HepG2 (cell line): ENCODE results near the gene WNT5B. TPM values are rescaled to one million over a fixed set of nuclear protein-coding genes. Genes with fewer than 3 reads are reported as not detected.

ENCODE experiments used
- ATAC-seq: fragments of 200-7000 bp; cut with Tn5 transposase; 3 replicates; pipeline ENCODE4 v1.9.1; 2020; ENCODE audit warnings: mild to moderate bottlenecking, moderate library complexity
- BruUV-seq: library from RNA; stranded (reverse); fragments of 400-500 nt; replicated peaks from 2 replicates; lab custom pipeline; 2021; lab: Mats Ljungman, UMichigan
- CTCF ChIA-PET: fragments of 300-600 bp; formaldehyde crosslinking; extraction: SDS; loops from one replicate; lab custom pipeline; 2021; ENCODE audit warnings: low total read pairs, inconsistent platforms, low intra/inter-chr PET ratio; lab: Yijun Ruan, JAX
- POLR2A ChIA-PET: fragments of 350-600 bp; sonication (Branson Sonifier 250); formaldehyde crosslinking; loops from one replicate; lab custom pipeline; 2020; ENCODE audit warnings: antibody characterized with exemption, inconsistent platforms; lab: Yijun Ruan, JAX
- DNase-seq: peaks from one replicate; pipeline ENCODE4 v3.0.0-alpha.2; 2015; ENCODE audit warnings: low spot score
- FAIRE-seq: peaks from 3 replicates; lab custom pipeline; 2011; peaks lifted over from hg19 to GRCh38; lab: Jason Lieb, UNC
- H2AFZ ChIP-seq: one replicate; pipeline ENCODE4 v1.6.1; 2011; ENCODE audit warnings: low read length, inconsistent platforms
- H3K27ac ChIP-seq: fragments of 300-600 bp; 3 replicates; pipeline ENCODE4 v1.8.0; 2011; ENCODE audit warnings: mixed run types, mild to moderate bottlenecking, mixed read lengths, low read length, inconsistent platforms; ENCODE audit not compliant: insufficient read depth; ENCODE audit errors: extremely low read length
- H3K27me3 ChIP-seq, 2 experiments: fragments of 200-600 bp in 1 of 2; 2 replicates in 1 of 2; 3 replicates in 1 of 2; pipeline versions ENCODE4 v1.6.0 to v1.8.0; 2011; ENCODE audit warnings: low read length in 2 of 2, mild to moderate bottlenecking in 2 of 2, moderate library complexity in 2 of 2, inconsistent platforms in 1 of 2; ENCODE audit not compliant: insufficient read depth in 2 of 2, control insufficient read depth in 1 of 2
- H3K36me3 ChIP-seq, 2 experiments: fragments of 200-600 bp in 1 of 2; replicated peaks in 1 of 2; 2 replicates in 1 of 2; 3 replicates in 1 of 2; pipeline versions ENCODE4 v1.5.1 to v1.8.0; 2011; ENCODE audit warnings: low read length in 2 of 2, inconsistent platforms in 1 of 2; ENCODE audit not compliant: insufficient read depth in 2 of 2, control insufficient read depth in 1 of 2
- H3K4me1 ChIP-seq: 2 replicates; pipeline ENCODE4 v1.5.1; 2012; ENCODE audit warnings: low read length, inconsistent platforms; ENCODE audit not compliant: insufficient read depth
- H3K4me2 ChIP-seq: 2 replicates; pipeline ENCODE4 v1.6.0; 2011; ENCODE audit warnings: low read depth, low read length, inconsistent platforms
- H3K4me3 ChIP-seq, 3 experiments: fragments of 200-600 bp in 1 of 3; sonication (generic), shearing (Covaris generic) in 1 of 3; replicated peaks in 1 of 3; 2 replicates each; pipeline ENCODE4 v1.5.1; 2011 to 2016; ENCODE audit warnings: low read length in 3 of 3, inconsistent platforms in 2 of 3, low read depth in 2 of 3, mild to moderate bottlenecking in 2 of 3, control low read depth in 1 of 3, mixed read lengths in 1 of 3; ENCODE audit not compliant: insufficient read depth in 1 of 3
- H3K79me2 ChIP-seq: one replicate; pipeline ENCODE4 v1.6.1; 2011; ENCODE audit warnings: low read length, inconsistent platforms; ENCODE audit not compliant: insufficient read depth
- H3K9ac ChIP-seq: 2 replicates; pipeline ENCODE4 v1.6.0; 2011; ENCODE audit warnings: mild to moderate bottlenecking, low read depth, low read length, inconsistent platforms; ENCODE audit not compliant: insufficient read depth
- H3K9me3 ChIP-seq: 2 replicates; pipeline ENCODE4 v1.5.1; 2012; ENCODE audit warnings: mild to moderate bottlenecking, low read length
- H4K20me1 ChIP-seq: 2 replicates; pipeline ENCODE4 v1.6.0; 2011; ENCODE audit warnings: inconsistent platforms, mild to moderate bottlenecking, low read length, moderate library complexity; ENCODE audit not compliant: insufficient read depth
- U2AF2 ChIP-seq: fragments of 200-400 bp; formaldehyde crosslinking; IDR thresholded peaks from 2 replicates; pipeline ENCODE4 v1.6.1; 2017; ENCODE audit warnings: low read depth, mild to moderate bottlenecking, low read length
- ZNF335 ChIP-seq: sonication (generic); formaldehyde crosslinking; IDR thresholded peaks from 2 replicates; pipeline ENCODE4 v1.4.0; 2020; ENCODE audit warnings: missing genetic modification reagents
- WGBS: methylation state at CpG from one replicate; pipeline ENCODE4 v1.1.6; 2017; ENCODE audit warnings: low lambda C conversion rate; 5-methylcytosine and 5-hydroxymethylcytosine counted together
- in situ Hi-C: cut with HindIII; loops from 2 replicates; pipeline ENCODE4 v1.10.0; 2017; ENCODE audit warnings: low pct_unique_long_range_greater_than_20kb; ENCODE audit not compliant: extremely low pct_ligation_motif_present
- intact Hi-C: fragments of 100-400 bp; cut with micrococcal nuclease; formaldehyde crosslinking; loops from one replicate; pipeline ENCODE4 v1.10.0; 2022; ENCODE audit not compliant: unreplicated experiment
- polyA plus RNA-seq, 8 experiments: library from polyadenylated mRNA; depleted of rRNA in 3 of 8; stranded (reverse) in 7 of 8; unstranded in 1 of 8; fragments of >200 nt; fragmentation: Illumina TruSeq in 4 of 8; extraction: Trizol in 4 of 8; gene quantifications; 2 replicates each; pipeline versions ENCODE4 v1.2.1 to v1.2.3, GENCODE V29; 2011 to 2016; ENCODE audit warnings: low read depth in 4 of 8, missing spikeins in 1 of 8, mixed read lengths in 1 of 8; ENCODE audit not compliant: insufficient read depth in 1 of 8
- total RNA-seq, 5 experiments: library from RNA; depleted of rRNA; stranded (reverse); fragments of >200 nt; fragmentation: Illumina TruSeq; extraction: Trizol; gene quantifications; 2 replicates each; pipeline ENCODE4 v1.2.3, GENCODE V29; 2016; ENCODE audit warnings: low read depth in 1 of 5
- TF ChIP-seq, protein P1 (sequence below): IDR thresholded peaks from 2 replicates; pipeline ENCODE4 v1.6.1; 2012; ENCODE audit warnings: inconsistent platforms
- TF ChIP-seq, protein P2 (sequence below): sonication (generic); formaldehyde crosslinking; IDR thresholded peaks from 2 replicates; pipeline ENCODE4 v1.4.0; 2020; ENCODE audit warnings: mild to moderate bottlenecking, missing genetic modification reagents

Gene WNT5B
- total and polyA plus RNA-seq, 2 of the 13 experiments (the other 11 are each of a cell fraction or from before 2014, with no cell fraction given): 0.04 TPM; not detected in 1

- Histone ChIP-seq H3K27me3 (peaks cover 12 to 36% of the 10 kb centered on the region in 2 experiments; a peak in 3 of 5 replicates), H3K36me3 (no peaks in the 10 kb centered on the region)
Observed at GRCh38 chr12:1580526-1580925, 48.5 kb upstream of the WNT5B start.

DNA sequence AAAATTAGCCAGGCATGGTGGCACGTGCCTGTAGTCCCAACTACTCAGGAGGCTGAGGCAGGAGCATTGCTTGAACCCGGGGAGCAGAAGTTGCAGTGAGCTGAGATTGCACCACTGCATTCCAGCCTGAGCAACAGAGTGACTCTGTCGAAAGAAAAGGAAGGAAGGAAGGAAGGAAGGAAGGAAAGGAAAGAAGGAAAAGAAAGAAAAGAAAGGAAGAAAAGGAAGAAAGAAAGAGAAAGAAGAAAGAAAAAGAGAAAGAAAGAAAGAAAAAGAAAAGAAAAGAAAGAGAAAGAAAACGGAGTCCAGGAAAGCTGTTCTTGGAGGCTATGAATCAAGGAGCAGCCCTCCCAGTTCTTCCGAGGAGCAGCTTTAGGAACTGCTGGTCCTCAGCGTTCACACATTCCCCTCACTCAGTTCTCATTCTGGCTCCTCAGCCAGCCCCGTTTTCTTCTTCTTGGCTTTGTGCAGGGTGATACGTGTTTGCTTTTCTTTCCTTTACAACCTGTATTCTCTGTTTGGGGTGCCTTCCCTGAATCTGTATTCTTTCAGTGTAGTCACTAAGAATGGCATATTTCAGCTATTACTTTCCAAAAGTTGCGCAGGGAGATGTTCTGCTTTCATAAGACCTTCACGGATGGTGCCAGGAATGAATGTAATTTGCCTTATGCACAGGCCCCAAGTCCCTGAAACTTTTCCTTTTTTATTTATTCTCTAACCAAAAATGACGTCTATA, 46.9 kb upstream of the WNT5B start:
- 0 out of 2 replicates have a peak, but pooled peaks have one; percentile 53 for TF ChIP-seq U2AF2
- TF ChIP-seq, protein P1, sequence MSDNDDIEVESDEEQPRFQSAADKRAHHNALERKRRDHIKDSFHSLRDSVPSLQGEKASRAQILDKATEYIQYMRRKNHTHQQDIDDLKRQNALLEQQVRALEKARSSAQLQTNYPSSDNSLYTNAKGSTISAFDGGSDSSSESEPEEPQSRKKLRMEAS: no peak
- TF ChIP-seq, protein P2, sequence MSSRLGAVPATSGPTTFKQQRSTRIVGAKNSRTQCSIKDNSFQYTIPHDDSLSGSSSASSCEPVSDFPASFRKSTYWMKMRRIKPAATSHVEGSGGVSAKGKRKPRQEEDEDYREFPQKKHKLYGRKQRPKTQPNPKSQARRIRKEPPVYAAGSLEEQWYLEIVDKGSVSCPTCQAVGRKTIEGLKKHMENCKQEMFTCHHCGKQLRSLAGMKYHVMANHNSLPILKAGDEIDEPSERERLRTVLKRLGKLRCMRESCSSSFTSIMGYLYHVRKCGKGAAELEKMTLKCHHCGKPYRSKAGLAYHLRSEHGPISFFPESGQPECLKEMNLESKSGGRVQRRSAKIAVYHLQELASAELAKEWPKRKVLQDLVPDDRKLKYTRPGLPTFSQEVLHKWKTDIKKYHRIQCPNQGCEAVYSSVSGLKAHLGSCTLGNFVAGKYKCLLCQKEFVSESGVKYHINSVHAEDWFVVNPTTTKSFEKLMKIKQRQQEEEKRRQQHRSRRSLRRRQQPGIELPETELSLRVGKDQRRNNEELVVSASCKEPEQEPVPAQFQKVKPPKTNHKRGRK (CRISPR knock-in tag): peak; percentile 92
- no peaks in the 10 kb centered on the region for H3K79me2 ChIP-seq
- DNase-seq: no peak
- H3K27me3 ChIP-seq: peaks cover 8 to 26% of the 10 kb centered on the region in 2 experiments; a peak in 3 of 5 replicates
- H3K27ac ChIP-seq: no peak overlapping the region
- H4K20me1 ChIP-seq: no peaks in the 10 kb centered on the region
- no TSS peak for BruUV-seq
- no peak overlapping the region for H2AFZ ChIP-seq
- H3K36me3 ChIP-seq: no peaks in the 10 kb centered on the region
- intact Hi-C loops: no loop called here
- WGBS: 57% methylated on average over 11 of the region's 11 CpGs
- no peak for ATAC-seq
- ChIA-PET CTCF (interaction anchor here (1.2 to 2.4 kb wide), 2 partner anchors 464 kb away, joined by 3 to 32 read pairs; no protein-coding TSS in a partner anchor), POLR2A (no interaction called here)
- in situ Hi-C loops: loop anchor here (25.0 kb wide), 1 partner anchor 1020 kb away; no protein-coding TSS in a partner anchor
- H3K4me1 ChIP-seq: peaks cover 29% of the 10 kb centered on the region
- H3K9me3 ChIP-seq: no peaks in the 10 kb centered on the region
- no peak overlapping the region for H3K9ac ChIP-seq
- H3K4me3 ChIP-seq: no peak overlapping the region
- H3K4me2 ChIP-seq: peak overlapping the region; percentile 56
- no peak for FAIRE-seq

More at GRCh38 chr12:1580526-1580925, 48.5 kb upstream of the WNT5B start:
- Histone ChIP-seq H3K4me1 (peaks cover 38% of the 10 kb centered on the region), H3K9me3 (no peaks in the 10 kb centered on the region), H3K27ac (no peak overlapping the region), H3K79me2 (no peaks in the 10 kb centered on the region), H3K4me3 (no peak overlapping the region), H4K20me1 (no peaks in the 10 kb centered on the region), H3K9ac (no peak overlapping the region), H2AFZ (no peak overlapping the region), H3K4me2 (no peak overlapping the region)
- no peak for TF ChIP-seq ZNF335 (CRISPR knock-in tag)
- in situ Hi-C loops: loop anchor here (25.0 kb wide), 1 partner anchor 1018 kb away; no protein-coding TSS in a partner anchor
- CTCF ChIA-PET: no interaction called here
- POLR2A ChIA-PET: no interaction called here
- FAIRE-seq (no peak), ATAC-seq (no peak), DNase-seq (no peak)
- WGBS: 85% methylated on average over 3 of the region's 3 CpGs
- BruUV-seq: no TSS peak
- intact Hi-C loops: no loop called here
